GM23248 (cell line): Measurements from ENCODE around the gene CABP2.
"Not testable (repeated sequence)": the region's sequence is repeated elsewhere in the genome, so short reads cannot be mapped to it uniquely, and the experiment has no call there.

Experiments used
- EZH2 ChIP-seq: fragments of 200-600 bp; sonication (generic); IDR thresholded peaks from 2 replicates; pipeline ENCODE4 v1.6.1; 2018; ENCODE audit warnings: antibody characterized with exemption, mild to moderate bottlenecking; ENCODE audit not compliant: insufficient read depth, poor library complexity, severe bottlenecking
- EZH2phosphoT487 ChIP-seq: fragments of 200-600 bp; sonication (generic); IDR thresholded peaks from 2 replicates; pipeline ENCODE4 v1.6.1; 2018; ENCODE audit warnings: antibody characterized with exemption, moderate library complexity, mild to moderate bottlenecking, low read depth; ENCODE audit not compliant: insufficient read depth

DNA sequence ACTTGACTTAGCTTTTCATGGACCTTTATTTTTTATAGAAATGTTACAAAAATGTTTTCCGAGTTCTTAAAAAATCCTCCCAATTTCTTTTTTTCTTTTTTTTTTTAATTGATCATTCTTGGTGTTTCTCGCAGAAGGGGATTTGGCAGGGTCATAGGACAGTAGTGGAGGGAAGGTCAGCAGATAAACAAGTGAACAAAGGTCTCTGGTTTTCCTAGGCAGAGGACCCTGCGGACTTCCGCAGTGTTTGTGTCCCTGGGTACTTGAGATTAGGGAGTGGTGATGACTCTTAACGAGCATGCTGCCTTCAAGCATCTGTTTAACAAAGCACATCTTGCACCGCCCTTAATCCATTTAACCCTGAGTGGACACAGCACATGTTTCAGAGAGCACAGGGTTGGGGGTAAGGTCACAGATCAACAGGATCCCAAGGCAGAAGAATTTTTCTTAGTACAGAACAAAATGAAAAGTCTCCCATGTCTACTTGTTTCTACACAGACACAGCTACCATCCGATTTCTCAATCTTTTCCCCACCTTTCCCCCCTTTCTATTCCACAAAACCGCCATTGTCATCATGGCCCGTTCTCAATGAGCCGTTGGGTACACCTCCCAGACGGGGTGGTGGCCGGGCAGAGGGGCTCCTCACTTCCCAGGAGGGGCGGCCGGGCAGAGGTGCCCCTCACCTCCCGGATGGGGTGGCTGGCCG lies 45.7 kb downstream of the CABP2 start:
- not testable (repeated sequence) for TF ChIP-seq EZH2, EZH2phosphoT487
